Measurements from ENCODE around the gene PLB1.

- TF ChIP-seq MYC (IDR thresholded peaks at IDR 0.05; ENCODE audit: low read depth, low read length): no peak
- no peak for TF ChIP-seq POLR2A (IDR thresholded peaks at IDR 0.05; ENCODE audit: extremely low read depth, insufficient read length)
- TF ChIP-seq CTCF (IDR thresholded peaks at IDR 0.05; ENCODE audit: low read depth, low read length): no peak
Measured at GRCh38 chr2:28507796-28508764, 12.2 kb downstream of the PLB1 start.
